Limb (tissue), 2 donors: ENCODE results near the gene MAGI3.
"Not testable (repeated sequence)": the region's sequence is repeated elsewhere in the genome, so short reads cannot be mapped to it uniquely, and the experiment has no call there.

Experiments used
- DNase-seq, 2 donors: peaks; one replicate each; pipeline ENCODE4 v3.0.0-alpha.2; 2016; ENCODE audit errors: extremely low spot score in 2 of 2

The MAGI3 gene

DNA sequence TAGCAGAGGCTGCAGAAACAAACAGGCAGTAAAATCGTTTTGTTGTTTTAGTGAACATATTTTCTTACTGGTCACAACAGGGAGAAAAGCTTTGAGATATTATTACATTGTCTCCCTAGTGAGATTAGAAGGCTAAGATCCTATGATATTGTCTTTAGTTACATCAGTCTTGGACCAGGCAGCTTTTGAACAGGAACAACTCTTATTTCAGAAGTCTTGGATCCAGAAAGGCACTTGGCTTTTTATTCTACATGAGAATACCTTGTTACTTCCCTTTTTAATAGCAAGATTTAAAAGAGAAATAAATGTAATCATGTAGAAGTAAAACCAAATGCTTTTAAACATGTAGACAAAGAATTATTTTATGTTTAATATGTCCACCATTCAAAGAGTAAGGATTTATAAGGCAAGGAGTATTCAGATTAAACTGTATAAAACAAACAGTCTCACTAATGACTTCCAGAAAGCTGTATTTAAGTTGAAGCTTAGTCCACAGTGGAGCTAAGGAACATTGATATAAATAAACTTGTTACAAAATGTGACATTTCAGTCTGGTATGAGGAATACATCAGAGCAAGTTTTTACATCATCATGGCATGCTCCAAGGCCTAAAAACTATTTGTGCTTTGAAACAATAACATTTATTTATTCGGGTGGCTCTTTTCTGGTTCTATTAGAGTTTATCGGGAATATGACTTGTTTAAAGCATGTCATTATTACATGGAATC lies 296.7 kb downstream of the MAGI3 start:
- DNase-seq: no peak

DNA sequence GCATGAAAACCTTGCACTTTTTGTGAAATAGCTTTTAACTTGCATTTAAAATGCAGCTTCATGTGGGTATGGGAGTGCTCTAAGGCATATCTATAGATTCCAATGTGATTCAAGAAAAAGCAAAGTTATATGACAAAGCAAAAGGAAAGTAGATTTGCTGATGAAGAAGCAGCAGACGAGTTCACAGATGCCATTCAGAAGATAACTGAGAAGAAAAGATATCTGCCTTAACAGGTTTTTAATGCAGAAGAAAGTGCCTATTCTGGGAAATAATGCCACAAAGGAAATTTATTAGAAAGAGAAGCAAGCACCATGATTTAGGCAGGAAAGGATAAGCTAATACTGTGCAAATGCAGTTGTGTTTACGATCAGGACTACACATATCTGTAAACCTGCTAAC lies 300.9 kb downstream of the MAGI3 start:
- no peak for DNase-seq

DNA sequence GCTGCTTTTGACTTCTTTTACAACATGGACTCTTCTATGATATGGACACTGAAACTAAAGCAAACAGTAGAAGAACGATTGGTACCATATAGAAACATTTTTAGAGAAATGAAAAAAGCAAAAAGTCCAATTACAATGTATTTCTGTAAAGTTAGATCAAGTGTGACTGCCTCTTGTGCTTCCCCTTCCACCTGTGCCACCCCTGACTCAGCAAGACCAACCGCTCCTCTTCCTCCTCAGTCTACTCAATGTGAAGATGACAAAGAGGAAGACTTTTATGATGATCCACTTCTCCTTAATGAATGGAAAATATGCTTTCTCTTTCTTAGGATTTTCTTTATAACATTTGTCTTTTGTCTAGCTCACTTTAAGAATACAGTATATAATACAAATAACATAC lies 302.0 kb downstream of the MAGI3 start:
- DNase-seq: no peak

DNA sequence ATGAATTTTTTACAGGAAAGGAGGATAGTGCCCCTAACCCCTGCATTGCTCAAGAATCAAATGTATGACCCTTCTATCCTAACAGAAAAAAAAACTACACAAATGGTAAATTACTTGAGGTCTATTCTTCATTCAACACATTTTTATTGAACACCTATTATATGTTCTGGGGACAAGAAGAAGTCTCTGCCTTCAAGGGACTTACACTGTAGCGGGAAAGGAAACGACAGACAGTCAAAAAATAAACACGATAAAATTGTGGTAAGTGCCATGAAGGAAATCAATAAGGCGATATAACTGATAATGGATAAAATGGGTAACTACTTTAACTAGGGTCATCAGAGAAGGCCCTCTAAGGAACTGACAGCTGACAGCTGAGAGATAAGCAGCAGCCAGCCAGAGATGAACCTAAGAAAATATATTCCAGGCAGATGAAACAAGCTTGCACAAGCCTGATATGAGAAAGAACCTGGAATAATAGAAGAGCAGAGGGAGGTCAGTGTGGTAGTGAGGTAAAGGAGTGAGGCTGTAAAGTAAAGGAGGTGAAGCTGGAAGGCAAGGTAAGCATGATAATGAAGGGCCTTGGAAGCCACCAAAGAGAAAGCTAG lies 302.6 kb downstream of the MAGI3 start:
- DNase-seq: no peak

DNA sequence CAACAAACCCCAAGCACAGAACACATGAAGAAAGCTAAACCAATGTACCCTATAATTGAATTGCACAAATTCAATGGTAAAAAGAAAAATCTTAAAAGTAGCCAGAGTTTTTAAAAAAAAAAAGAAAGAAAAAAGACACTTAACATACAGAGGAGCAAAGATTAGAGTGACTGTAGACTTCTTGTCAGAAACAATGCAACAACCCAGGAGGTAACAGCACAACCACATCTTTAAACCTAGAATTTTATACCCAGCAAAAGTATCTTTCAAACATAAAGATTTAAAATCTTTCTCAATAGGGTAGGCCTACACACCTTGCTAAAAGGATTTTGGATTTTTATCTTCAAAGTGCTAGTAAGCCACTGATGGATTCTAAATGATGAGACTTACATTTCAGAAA lies 304.6 kb downstream of the MAGI3 start:
- DNase-seq: no peak

- no peak for DNase-seq
Measured at GRCh38 chr1:113701429-113701828, 311.1 kb downstream of the MAGI3 start.

GRCh38 chr1:113714606-113715269 lies 324.4 kb downstream of the MAGI3 start:
- no peak for DNase-seq

GRCh38 chr1:113717506-113717905 lies 327.2 kb downstream of the MAGI3 start:
- DNase-seq: not testable (repeated sequence)

DNA sequence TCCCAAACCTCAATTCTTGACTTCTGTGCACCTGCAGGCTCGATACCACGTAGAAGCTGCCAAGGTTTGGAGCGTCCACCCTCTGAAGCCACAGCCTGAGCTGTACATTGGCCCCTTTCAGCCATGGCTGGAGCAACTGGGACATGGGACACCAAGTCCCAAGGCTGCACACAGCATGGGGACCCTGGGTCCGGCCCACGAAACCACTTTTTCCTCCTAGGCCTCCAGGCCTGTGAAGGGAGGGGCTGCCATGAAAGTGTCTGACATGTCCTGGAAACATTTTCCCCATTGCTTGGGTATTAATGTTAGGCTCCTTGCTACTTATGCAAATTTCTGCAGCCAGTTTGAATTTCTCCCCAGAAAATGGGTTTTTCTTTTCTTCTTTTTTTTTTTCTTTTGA lies 328.3 kb downstream of the MAGI3 start:
- DNase-seq: not testable (repeated sequence)

DNA sequence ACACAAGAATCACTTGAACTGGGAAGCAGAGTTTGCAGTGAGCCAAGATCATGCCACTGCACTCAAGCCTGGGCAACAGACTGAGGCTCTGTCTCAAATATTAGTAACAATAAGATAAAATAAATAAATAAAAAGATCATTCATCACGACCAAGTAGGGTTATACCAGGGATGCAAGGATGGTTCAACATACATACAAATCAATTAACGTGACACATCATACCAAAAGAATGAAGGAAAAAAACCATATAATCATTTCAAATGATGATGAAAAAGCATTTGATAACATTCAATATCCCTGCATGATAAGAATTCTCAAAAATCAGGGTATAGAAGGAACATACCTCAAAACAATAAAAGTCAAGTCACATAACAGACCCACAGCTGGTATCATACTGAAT lies 330.7 kb downstream of the MAGI3 start:
- DNase-seq: no peak

DNA sequence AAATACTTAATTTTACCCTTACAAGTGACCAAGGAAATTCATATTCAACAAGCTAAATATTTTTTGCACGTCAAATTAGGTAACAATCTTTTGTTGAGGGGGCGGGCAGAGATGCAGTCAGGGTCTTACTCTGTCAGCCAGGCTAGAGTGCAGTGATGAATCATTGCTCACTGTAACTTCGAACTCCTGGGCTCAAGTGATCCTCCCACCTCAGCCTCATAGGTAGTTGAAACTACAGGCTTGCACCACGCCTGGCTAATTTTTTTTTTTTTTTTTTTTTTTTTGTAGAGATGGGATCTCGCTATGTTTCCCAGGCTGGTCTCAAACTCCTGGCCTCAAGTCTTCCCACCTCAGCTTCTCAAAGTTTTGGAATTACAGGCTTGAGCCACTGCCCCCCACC lies 342.5 kb downstream of the MAGI3 start:
- DNase-seq: no peak

- DNase-seq: no peak
Measured at GRCh38 chr1:113734357-113735055, 344.2 kb downstream of the MAGI3 start.
